Measurements from ENCODE around the gene GTF2F2.
"Not testable (repeated sequence)": the region's sequence is repeated elsewhere in the genome, so short reads cannot be mapped to it uniquely, and the experiment has no call there.

GTF2F2 gene

GRCh38 chr13:45289936-45290563 is 169.7 kb downstream of the GTF2F2 start:
- Histone ChIP-seq H3K36me3 (peaks cover 7% of the 10 kb centered on the region; the same call in 1 of the 2 replicates), H3K9me3 (no peaks in the 10 kb centered on the region), H3K27me3 (no peaks in the 10 kb centered on the region), H3K4me1 (no peaks in the 10 kb centered on the region), H3K4me3 (ENCODE audit: low read depth, low read length) (no peak overlapping the region)
- no peak for DNase-seq
- no peak for TF ChIP-seq CTCF (IDR thresholded peaks at IDR 0.05; ENCODE audit: low read depth, low read length)

- TF ChIP-seq CTCF (IDR thresholded peaks at IDR 0.05; ENCODE audit: low read depth, low read length), result no peak
- H3K36me3 ChIP-seq, result no peaks in the 10 kb centered on the region
- no peaks in the 10 kb centered on the region for H3K4me1 ChIP-seq
- no peak overlapping the region for H3K4me3 ChIP-seq (ENCODE audit: low read depth, low read length)
- no peak for DNase-seq
- H3K9me3 ChIP-seq, result no peaks in the 10 kb centered on the region
- H3K27me3 ChIP-seq, result no peaks in the 10 kb centered on the region
Observed at GRCh38 chr13:45292176-45292575, 171.9 kb downstream of the GTF2F2 start.

GRCh38 chr13:45295536-45295935 is 175.2 kb downstream of the GTF2F2 start:
- Histone ChIP-seq H3K4me1 (no peaks in the 10 kb centered on the region), H3K36me3 (no peaks in the 10 kb centered on the region), H3K4me3 (ENCODE audit: low read depth, low read length) (no peak overlapping the region), H3K9me3 (no peaks in the 10 kb centered on the region), H3K27me3 (peaks cover 3% of the 10 kb centered on the region; the same call in 1 of the 2 replicates)
- TF ChIP-seq CTCF (IDR thresholded peaks at IDR 0.05; ENCODE audit: low read depth, low read length), result no peak
- no peak for DNase-seq

- Histone ChIP-seq H3K27me3 (peaks cover 3% of the 10 kb centered on the region; the same call in 1 of the 2 replicates), H3K4me1 (no peaks in the 10 kb centered on the region), H3K9me3 (no peaks in the 10 kb centered on the region), H3K4me3 (ENCODE audit: low read depth, low read length) (no peak overlapping the region), H3K36me3 (no peaks in the 10 kb centered on the region)
- no peak for TF ChIP-seq CTCF (IDR thresholded peaks at IDR 0.05; ENCODE audit: low read depth, low read length)
- no peak for DNase-seq
Observed at GRCh38 chr13:45296259-45296658, 175.9 kb downstream of the GTF2F2 start.

- Histone ChIP-seq H3K4me3 (ENCODE audit: low read depth, low read length) (no peak overlapping the region), H3K36me3 (no peaks in the 10 kb centered on the region), H3K27me3 (peaks cover 3% of the 10 kb centered on the region; the same call in 1 of the 2 replicates), H3K9me3 (no peaks in the 10 kb centered on the region; the same call in 1 of the 2 replicates), H3K4me1 (no peaks in the 10 kb centered on the region)
- DNase-seq, result no peak
- TF ChIP-seq CTCF (IDR thresholded peaks at IDR 0.05; ENCODE audit: low read depth, low read length), result no peak
Observed at GRCh38 chr13:45297456-45298205, 177.3 kb downstream of the GTF2F2 start.

- TF ChIP-seq CTCF (IDR thresholded peaks at IDR 0.05; ENCODE audit: low read depth, low read length), result no peak
Observed at GRCh38 chr13:45298206-45298505, 177.8 kb downstream of the GTF2F2 start.

GRCh38 chr13:45298550-45298949 is 178.2 kb downstream of the GTF2F2 start:
- H3K27me3 ChIP-seq; H3K36me3 ChIP-seq; H3K4me1 ChIP-seq; DNase-seq; H3K4me3 ChIP-seq (ENCODE audit: low read depth, low read length); H3K9me3 ChIP-seq: not testable (repeated sequence)

More at GRCh38 chr13:45298206-45298505, 177.8 kb downstream of the GTF2F2 start:
- Histone ChIP-seq H3K4me1 (no peaks in the 10 kb centered on the region), H3K4me3 (ENCODE audit: low read depth, low read length) (no peak overlapping the region), H3K36me3 (no peaks in the 10 kb centered on the region), H3K9me3 (no peaks in the 10 kb centered on the region; the same call in 1 of the 2 replicates), H3K27me3 (peaks cover 3% of the 10 kb centered on the region; the same call in 1 of the 2 replicates)
- DNase-seq, result no peak

Measured in BE2C (cell line).